ENCODE data around the gene USP35. TPM values are rescaled to one million over a fixed set of nuclear protein-coding genes. Genes with fewer than 3 reads are reported as not detected.
A peak's percentile ranks its signal among the peaks of the same experiment; 100 is the strongest.

Gene USP35
- total RNA-seq, 1 donor: 10.2 TPM

DNA sequence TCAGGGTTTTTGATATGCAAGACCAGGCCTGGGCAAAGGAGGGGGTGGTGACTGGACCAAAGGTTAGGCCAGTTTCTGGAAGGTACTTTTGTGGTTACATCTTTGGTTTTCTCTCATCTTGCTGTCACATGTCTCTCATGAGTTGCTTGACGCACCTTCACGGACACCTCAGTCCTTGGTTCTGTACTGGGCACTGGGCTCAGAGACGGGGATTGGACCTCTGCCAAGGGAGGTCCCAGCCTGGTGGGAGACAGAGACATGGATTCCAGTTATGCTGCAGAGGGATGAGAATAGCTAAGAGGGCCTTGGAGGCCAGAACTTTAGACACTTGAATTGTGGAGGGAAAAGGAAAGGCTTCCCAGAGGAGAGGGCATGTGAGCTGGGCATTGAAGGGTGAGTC, 1.7 kb downstream of the USP35 start:
- H3K4me3 ChIP-seq (ENCODE audit: low read depth, low read length): peak overlapping the region; percentile 92
- TF ChIP-seq, protein P1, sequence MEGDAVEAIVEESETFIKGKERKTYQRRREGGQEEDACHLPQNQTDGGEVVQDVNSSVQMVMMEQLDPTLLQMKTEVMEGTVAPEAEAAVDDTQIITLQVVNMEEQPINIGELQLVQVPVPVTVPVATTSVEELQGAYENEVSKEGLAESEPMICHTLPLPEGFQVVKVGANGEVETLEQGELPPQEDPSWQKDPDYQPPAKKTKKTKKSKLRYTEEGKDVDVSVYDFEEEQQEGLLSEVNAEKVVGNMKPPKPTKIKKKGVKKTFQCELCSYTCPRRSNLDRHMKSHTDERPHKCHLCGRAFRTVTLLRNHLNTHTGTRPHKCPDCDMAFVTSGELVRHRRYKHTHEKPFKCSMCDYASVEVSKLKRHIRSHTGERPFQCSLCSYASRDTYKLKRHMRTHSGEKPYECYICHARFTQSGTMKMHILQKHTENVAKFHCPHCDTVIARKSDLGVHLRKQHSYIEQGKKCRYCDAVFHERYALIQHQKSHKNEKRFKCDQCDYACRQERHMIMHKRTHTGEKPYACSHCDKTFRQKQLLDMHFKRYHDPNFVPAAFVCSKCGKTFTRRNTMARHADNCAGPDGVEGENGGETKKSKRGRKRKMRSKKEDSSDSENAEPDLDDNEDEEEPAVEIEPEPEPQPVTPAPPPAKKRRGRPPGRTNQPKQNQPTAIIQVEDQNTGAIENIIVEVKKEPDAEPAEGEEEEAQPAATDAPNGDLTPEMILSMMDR (IDR thresholded peaks at IDR 0.05; ENCODE audit: insufficient read depth, low read length): no peak
- DNase-seq (ENCODE audit: low read depth): no peak

DNA sequence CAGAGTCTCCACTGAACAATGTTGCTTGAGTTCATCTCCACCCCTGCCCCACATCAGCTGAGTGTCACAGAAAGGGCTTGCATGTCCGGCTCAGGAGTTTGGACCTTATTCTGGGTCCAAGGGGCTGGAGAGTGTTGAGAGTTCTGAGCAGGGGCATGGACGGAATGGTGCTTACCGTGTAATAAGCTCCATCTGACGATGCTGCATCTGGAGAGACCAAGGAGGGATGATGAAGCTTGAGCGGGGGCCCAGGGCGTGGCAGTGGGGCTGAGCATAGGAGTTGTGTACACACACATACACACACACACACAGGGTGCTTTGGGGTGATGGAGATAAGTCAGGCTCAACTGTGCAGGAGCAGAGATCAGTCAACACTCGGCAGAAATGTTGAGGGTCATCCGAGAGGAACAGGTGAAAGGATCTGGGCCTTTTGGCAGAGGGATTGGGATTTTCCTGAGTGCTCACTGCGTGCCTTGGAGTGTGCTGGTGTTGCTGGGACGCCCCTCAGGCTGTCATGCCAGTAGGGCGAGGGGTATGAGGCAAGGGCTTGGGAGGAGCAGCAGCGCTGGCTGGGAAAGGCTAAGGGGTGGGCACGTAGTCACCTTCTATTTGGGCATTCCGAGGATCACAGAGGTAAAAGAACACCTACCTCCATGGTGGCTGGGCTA, 2.3 kb downstream of the USP35 start:
- TF ChIP-seq, protein P1 (IDR thresholded peaks at IDR 0.05; ENCODE audit: insufficient read depth, low read length): no peak
- H3K4me3 ChIP-seq (ENCODE audit: low read depth, low read length): peak overlapping the region; percentile 92
- no peak for DNase-seq (ENCODE audit: low read depth)

DNA sequence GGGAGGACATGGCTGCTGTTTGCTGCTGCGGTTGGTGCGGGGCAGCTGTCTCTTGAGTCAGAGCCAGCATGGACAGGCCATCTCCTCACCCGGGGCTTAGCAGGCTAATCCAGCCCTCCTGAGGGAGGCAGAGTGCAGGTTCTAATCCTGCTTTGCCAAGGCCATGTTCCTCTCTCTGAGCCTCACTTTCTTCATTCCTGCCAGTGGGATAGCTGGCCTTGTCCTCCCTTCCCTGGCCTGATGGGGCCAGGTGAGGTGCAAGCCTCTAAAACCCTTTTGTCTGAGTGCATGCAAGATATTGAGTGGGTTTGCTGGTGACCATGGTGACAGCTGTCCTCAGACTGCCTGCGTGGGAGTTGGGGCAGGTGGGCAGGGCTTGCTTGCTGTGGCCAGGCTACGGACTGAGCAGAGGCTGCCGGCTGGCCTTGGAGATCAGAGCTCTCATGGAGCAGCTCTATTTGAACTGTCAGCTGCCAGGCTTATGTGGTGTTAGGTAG, 3.6 kb downstream of the USP35 start:
- TF ChIP-seq, protein P1 (IDR thresholded peaks at IDR 0.05; ENCODE audit: insufficient read depth, low read length): no peak
- DNase-seq (ENCODE audit: low read depth): no peak

DNA sequence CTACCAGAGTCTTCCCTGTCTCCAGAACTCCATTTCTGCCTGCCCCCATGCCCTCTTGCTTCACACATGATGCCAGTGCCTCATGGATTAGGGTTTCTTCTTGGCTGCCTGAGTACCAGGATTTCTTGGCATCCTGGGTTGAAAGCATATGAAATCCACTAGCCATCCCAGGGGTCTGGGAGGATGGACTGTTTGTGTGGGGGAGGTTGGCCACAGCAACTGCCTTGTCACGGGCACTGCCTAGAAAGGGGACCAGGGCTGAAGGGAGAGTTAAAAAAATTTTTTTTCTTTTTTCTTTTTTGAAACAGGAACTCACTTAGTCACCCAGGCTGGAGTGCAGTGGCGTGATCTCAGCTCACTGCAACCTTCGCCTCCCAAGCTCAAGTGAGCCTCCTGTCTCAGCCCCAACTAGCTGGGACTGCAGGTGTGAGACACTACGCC, 4.2 kb downstream of the USP35 start:
- TF ChIP-seq, protein P1 (IDR thresholded peaks at IDR 0.05; ENCODE audit: insufficient read depth, low read length): no peak
- DNase-seq (ENCODE audit: low read depth): peak; percentile 37
- no peak overlapping the region for H3K4me3 ChIP-seq (ENCODE audit: low read depth, low read length)

More for the DNA sequence above, 3.6 kb downstream of the USP35 start:
- no peak overlapping the region for H3K4me3 ChIP-seq (ENCODE audit: low read depth, low read length)

DNA sequence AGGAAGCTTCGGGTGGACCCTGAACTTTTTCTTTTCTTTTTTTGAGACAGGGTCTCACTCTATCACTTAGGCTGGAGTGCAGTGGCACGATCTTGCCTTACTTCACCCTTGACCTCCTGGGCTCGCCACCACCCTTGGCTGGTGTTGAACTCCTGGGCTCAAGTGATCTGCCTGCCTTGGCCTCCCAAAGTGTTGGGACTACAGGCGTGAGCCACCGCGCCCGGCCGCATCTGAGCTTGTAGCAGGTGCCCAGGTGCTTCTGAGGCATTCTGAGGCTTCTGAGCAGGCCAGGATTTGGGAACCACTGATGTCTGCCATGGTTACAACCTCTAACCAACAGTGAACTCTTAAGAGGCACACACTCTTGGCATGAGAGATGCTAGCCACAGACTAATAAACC, 5.1 kb downstream of the USP35 start:
- no peak overlapping the region for H3K4me3 ChIP-seq (ENCODE audit: low read depth, low read length)
- TF ChIP-seq, protein P1 (IDR thresholded peaks at IDR 0.05; ENCODE audit: insufficient read depth, low read length): no peak
- no peak for DNase-seq (ENCODE audit: low read depth)

DNA sequence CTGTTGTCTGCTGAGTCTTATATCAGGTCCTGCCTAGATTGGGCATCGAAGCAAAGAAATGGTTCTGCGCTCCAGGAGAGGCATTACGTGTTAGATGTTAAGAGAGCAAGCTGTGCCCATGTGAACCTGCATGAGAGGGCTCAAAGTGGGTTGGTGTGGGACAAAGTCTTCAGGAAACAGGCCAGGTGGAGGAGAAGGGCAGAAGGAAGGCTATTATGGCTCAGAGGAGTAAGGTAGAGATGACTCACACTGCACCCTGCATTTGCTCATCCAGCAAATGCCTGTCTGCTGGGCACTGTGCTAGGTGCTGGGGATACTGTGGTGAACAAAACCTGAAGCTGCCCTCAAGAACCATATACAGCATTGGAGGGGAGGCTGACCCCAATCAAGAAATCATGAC, 5.8 kb downstream of the USP35 start:
- DNase-seq (ENCODE audit: low read depth): no peak
- H3K4me3 ChIP-seq (ENCODE audit: low read depth, low read length): no peak overlapping the region
- TF ChIP-seq, protein P1 (IDR thresholded peaks at IDR 0.05; ENCODE audit: insufficient read depth, low read length): no peak
